OCI-LY1 (cell line): ENCODE measurements around the gene EXOC6B.

Experiments
- H2AFZ ChIP-seq: fragments of 200-600 bp; sonication (generic), shearing (Covaris generic); 2 replicates; pipeline ENCODE4 v1.6.0; 2014; ENCODE audit warnings: antibody characterized with exemption, mild to moderate bottlenecking, low read length
- H3F3A ChIP-seq: fragments of 200-600 bp; sonication (generic), shearing (Covaris generic); 2 replicates; pipeline ENCODE4 v1.6.0; 2014; ENCODE audit warnings: mild to moderate bottlenecking, antibody characterized with exemption, low read length, moderate library complexity; ENCODE audit not compliant: insufficient read depth
- H3K27ac ChIP-seq: fragments of 200-600 bp; sonication (generic); 2 replicates; pipeline ENCODE4 v1.5.1; 2014; ENCODE audit warnings: low read length, mixed run types, mild to moderate bottlenecking, low read depth; ENCODE audit not compliant: poor library complexity, severe bottlenecking
- H3K27me3 ChIP-seq: fragments of 200-600 bp; sonication (generic); 2 replicates; pipeline ENCODE4 v1.6.0; 2014; ENCODE audit warnings: antibody characterized with exemption, mild to moderate bottlenecking, low read length, moderate library complexity; ENCODE audit not compliant: insufficient read depth
- H3K36me3 ChIP-seq: fragments of 200-600 bp; sonication (generic); 2 replicates; pipeline ENCODE4 v1.6.1; 2014; ENCODE audit warnings: mild to moderate bottlenecking, antibody characterized with exemption, low read length, moderate library complexity, mixed read lengths; ENCODE audit not compliant: insufficient read depth
- H3K4me1 ChIP-seq: fragments of 200-600 bp; sonication (generic); 2 replicates; pipeline ENCODE4 v1.5.1; 2014; ENCODE audit warnings: mild to moderate bottlenecking, low read length, moderate library complexity; ENCODE audit not compliant: insufficient read depth, severe bottlenecking
- H3K4me2 ChIP-seq: fragments of 200-600 bp; sonication (generic), shearing (Covaris generic); 2 replicates; pipeline ENCODE4 v1.6.1; 2014; ENCODE audit warnings: low read length
- H3K4me3 ChIP-seq: fragments of 200-600 bp; sonication (generic); 2 replicates; pipeline ENCODE4 v1.5.1; 2014; ENCODE audit warnings: low read length, low read depth, mild to moderate bottlenecking, mixed read lengths; ENCODE audit not compliant: poor library complexity, severe bottlenecking
- H3K79me2 ChIP-seq: fragments of 200-600 bp; shearing (Covaris generic); 2 replicates; pipeline ENCODE4 v1.6.1; 2016; ENCODE audit warnings: mixed run types, low read length, mixed read lengths; ENCODE audit not compliant: insufficient read depth
- H3K9ac ChIP-seq: fragments of 200-600 bp; sonication (generic), shearing (Covaris generic); 2 replicates; pipeline ENCODE4 v1.6.1; 2014; ENCODE audit warnings: mild to moderate bottlenecking, low read length, mixed read lengths
- H3K9me2 ChIP-seq: fragments of 200-600 bp; sonication (generic), shearing (Covaris generic); 2 replicates; pipeline ENCODE4 v1.6.1; 2014; ENCODE audit warnings: low read depth, mild to moderate bottlenecking, low read length, mixed read lengths
- H3K9me3 ChIP-seq: fragments of 200-600 bp; shearing (Covaris generic); 2 replicates; pipeline ENCODE4 v1.6.1; 2014; ENCODE audit warnings: low read length, mixed read lengths
- H4K20me1 ChIP-seq: fragments of 200-600 bp; sonication (generic), shearing (Covaris generic); 2 replicates; pipeline ENCODE4 v1.6.0; 2016; ENCODE audit warnings: mild to moderate bottlenecking, low read length; ENCODE audit not compliant: insufficient read depth
- EZH2 ChIP-seq: fragments of 200-600 bp; sonication (generic), shearing (Covaris generic); IDR thresholded peaks from 2 replicates; pipeline ENCODE4 v1.8.0; 2017; ENCODE audit warnings: borderline replicate concordance, mixed run types, mild to moderate bottlenecking, antibody characterized with exemption, low read length, moderate library complexity, mixed read lengths
- TF ChIP-seq, protein P1 (sequence below): fragments of 200-600 bp; sonication (generic), shearing (Covaris generic); IDR thresholded peaks from 2 replicates; pipeline ENCODE4 v1.5.1; 2017; ENCODE audit warnings: mild to moderate bottlenecking, antibody characterized with exemption, low read length, moderate library complexity, mixed read lengths

The EXOC6B gene

DNA sequence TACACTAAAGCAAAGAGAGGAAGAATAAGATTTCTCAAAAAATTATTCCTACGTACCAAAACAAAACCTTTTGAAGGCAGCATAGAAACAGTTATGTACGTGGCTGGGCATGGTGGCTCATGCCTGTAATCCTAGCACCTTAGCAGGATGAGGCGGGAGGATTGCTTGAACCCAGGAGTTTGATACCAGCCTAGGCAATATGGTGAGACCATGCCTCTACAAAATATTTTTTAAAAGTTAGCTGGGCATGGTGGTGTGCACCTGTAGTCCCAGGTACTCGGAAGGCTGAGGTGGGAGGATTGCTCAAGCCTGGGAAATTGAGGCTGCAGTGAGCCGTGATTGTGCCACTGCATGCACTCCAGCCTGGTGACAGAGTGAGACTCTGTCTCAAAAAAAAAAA, 663.3 kb downstream of the EXOC6B start:
- no peak overlapping the region for H3K9ac ChIP-seq
- no peak overlapping the region for H3K4me3 ChIP-seq
- TF ChIP-seq, protein P1, sequence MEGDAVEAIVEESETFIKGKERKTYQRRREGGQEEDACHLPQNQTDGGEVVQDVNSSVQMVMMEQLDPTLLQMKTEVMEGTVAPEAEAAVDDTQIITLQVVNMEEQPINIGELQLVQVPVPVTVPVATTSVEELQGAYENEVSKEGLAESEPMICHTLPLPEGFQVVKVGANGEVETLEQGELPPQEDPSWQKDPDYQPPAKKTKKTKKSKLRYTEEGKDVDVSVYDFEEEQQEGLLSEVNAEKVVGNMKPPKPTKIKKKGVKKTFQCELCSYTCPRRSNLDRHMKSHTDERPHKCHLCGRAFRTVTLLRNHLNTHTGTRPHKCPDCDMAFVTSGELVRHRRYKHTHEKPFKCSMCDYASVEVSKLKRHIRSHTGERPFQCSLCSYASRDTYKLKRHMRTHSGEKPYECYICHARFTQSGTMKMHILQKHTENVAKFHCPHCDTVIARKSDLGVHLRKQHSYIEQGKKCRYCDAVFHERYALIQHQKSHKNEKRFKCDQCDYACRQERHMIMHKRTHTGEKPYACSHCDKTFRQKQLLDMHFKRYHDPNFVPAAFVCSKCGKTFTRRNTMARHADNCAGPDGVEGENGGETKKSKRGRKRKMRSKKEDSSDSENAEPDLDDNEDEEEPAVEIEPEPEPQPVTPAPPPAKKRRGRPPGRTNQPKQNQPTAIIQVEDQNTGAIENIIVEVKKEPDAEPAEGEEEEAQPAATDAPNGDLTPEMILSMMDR = no peak
- TF ChIP-seq EZH2 = no peak
- no peaks in the 10 kb centered on the region for H3K4me1 ChIP-seq
- H3F3A ChIP-seq = no peaks in the 10 kb centered on the region
- H3K4me2 ChIP-seq = no peak overlapping the region
- H3K9me3 ChIP-seq = no peaks in the 10 kb centered on the region
- H3K9me2 ChIP-seq = no peaks in the 10 kb centered on the region
- H3K27ac ChIP-seq = no peak overlapping the region
- H2AFZ ChIP-seq = no peak overlapping the region
- no peaks in the 10 kb centered on the region for H3K79me2 ChIP-seq
- H3K36me3 ChIP-seq = no peaks in the 10 kb centered on the region
- no peaks in the 10 kb centered on the region for H4K20me1 ChIP-seq
- no peaks in the 10 kb centered on the region for H3K27me3 ChIP-seq

DNA sequence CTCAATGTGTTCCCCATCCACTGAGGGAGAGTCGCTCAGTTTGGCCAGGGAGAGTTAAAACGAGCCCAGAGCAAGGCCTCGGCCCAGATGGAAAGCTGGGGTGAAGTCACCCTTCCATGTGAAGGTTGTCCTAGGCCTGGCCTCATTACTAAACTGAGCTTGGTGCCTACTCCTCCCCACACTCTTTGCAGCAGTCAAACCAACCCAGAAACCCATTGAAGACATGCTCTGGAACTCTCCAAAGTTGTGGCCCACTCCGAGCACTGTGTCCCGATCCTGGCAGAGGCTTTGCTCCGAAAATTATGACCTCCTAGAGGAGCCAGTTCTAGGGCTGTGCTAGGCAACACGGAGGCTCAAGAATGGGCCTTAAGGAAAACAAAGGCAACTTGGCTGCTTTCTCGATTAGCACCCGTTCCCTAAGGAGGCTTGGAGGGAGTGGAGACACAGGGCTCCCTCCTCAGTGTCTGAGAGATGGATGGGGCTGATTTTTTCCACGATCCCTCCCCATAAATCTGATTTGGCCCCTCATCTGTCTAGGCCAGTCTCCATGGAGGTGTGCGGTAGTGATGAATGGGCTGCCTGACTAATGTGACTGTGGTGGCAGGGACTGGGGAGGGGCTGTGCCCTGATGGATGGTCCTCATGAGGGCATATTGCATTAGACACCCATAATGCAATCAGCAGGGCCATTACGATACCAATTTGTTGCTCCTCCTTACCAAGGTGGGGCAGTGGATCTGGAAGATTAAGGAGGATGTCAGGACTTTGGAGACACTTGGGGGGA, 666.4 kb downstream of the EXOC6B start:
- no peak for TF ChIP-seq EZH2
- TF ChIP-seq, protein P1 = no peak
- Histone ChIP-seq H3K79me2 (no peaks in the 10 kb centered on the region), H3K9me3 (no peaks in the 10 kb centered on the region), H3K4me1 (no peaks in the 10 kb centered on the region), H3K9ac (no peak overlapping the region), H4K20me1 (no peaks in the 10 kb centered on the region), H3K4me3 (no peak overlapping the region), H2AFZ (no peak overlapping the region), H3K36me3 (no peaks in the 10 kb centered on the region), H3K9me2 (no peaks in the 10 kb centered on the region), H3F3A (no peaks in the 10 kb centered on the region), H3K27ac (no peak overlapping the region), H3K4me2 (no peak overlapping the region), H3K27me3 (no peaks in the 10 kb centered on the region)

DNA sequence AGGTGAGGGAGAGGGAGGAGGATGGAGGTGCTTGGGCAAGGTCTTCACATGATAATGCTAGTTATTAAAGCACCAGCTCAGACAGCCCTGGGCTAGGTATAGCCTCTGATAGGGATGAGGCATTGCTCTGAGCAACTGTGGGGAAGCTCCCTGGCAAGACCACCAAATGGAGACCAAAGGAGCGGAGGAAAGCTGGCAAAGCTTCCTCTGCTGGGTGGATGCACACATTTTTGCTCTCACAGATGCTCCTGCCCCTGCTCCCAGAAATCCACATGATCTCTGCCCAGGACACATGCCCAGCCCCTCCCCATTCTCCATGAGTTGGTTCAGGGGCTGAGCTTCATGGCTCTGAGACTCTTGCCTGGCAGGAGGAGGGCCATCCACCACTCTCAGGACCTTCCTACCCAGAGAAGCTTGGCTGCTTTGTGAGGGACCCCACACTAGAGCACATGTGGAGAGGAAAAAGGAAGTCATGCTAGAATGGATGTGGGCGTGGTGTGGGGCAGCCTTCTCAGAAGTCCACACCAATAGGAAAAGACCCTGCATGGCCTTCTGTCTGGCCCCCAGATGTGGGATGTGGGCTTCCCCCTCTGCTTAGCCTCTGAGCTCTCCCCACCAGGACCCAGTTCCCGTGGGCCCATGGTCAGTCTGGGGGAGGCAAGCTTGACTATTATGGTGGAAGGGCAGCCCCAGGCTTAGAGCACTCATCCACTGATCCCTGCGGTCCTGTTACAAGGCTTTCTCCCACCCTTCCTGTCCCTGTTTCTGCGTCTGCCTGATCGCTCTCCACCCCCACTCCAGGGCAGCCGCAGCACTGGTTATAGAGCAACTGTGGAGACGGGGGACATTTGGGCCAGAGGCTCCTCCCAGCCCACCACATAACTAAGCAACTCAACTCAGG, 667.7 kb downstream of the EXOC6B start:
- no peaks in the 10 kb centered on the region for H3F3A ChIP-seq
- no peak overlapping the region for H3K4me2 ChIP-seq
- H4K20me1 ChIP-seq = no peaks in the 10 kb centered on the region
- no peak overlapping the region for H3K9ac ChIP-seq
- no peak overlapping the region for H3K4me3 ChIP-seq
- no peaks in the 10 kb centered on the region for H3K9me3 ChIP-seq
- H3K27ac ChIP-seq = no peak overlapping the region
- H3K27me3 ChIP-seq = no peaks in the 10 kb centered on the region
- H3K79me2 ChIP-seq = no peaks in the 10 kb centered on the region
- TF ChIP-seq, protein P1 = no peak
- no peak for TF ChIP-seq EZH2
- no peaks in the 10 kb centered on the region for H3K36me3 ChIP-seq
- no peak overlapping the region for H2AFZ ChIP-seq
- H3K9me2 ChIP-seq = no peaks in the 10 kb centered on the region
- no peaks in the 10 kb centered on the region for H3K4me1 ChIP-seq
